ENCODE data around the gene TMEM192.

Gene TMEM192

DNA sequence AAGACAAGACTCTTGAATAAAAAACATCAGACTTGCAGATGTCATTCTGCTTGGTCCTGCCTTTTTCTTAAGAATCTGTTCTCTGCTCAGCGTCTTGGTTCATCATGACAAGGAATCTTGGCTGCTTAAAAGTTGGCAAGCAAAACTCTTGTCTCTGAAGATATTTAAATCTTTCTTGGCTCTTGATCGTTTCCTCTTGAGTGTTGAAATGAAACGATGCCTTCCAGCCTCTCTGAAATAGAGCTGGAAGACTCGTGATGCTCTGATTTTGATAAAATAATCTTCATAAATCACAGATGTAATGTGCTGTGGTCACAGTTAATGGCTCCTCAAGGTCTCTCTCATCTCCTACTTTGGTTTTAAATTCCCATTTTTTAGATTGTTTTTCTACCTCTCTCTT lies 39.9 kb upstream of the TMEM192 start:
- Histone ChIP-seq H3K79me2 (ENCODE audit: insufficient read depth, low read depth) (no peaks in the 10 kb centered on the region), H3K27ac (no peak overlapping the region), H2AFZ (ENCODE audit: low read depth) (no peak overlapping the region), H3K4me3 (IDR thresholded peaks at IDR 0.05; ENCODE audit: insufficient read depth, low read depth, low read length) (no peak overlapping the region), H3K4me2 (no peak overlapping the region), H3K4me1 (ENCODE audit: low read depth, poor library complexity, severe bottlenecking) (no peaks in the 10 kb centered on the region), H3K27me3 (ENCODE audit: insufficient read depth, low read depth) (no peaks in the 10 kb centered on the region), H3K36me3 (ENCODE audit: insufficient read depth) (no peaks in the 10 kb centered on the region), H4K20me1 (ENCODE audit: insufficient read depth) (no peaks in the 10 kb centered on the region), H3K9ac (no peak overlapping the region)
- TF ChIP-seq CTCF (conservative IDR thresholded peaks at IDR 0.05; ENCODE audit: low read depth, low read length) = no peak

DNA sequence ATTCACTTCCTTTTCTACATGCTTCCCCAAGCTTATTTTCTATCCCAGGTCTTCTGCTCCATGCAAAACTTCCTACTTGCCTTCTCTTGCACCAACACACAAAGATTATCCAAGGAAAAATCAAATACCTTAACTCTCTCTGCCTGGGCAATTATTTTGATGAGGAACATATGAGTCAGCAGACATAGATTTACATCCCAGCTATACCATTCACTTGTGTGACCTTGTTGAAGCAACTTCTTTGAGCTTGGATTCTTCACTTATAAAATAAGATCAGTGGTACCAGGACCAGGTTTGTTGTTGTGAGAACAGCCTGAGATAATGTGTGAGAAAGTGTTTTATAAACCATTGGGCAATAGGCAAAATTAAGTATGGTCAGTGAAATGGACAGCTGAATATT lies 39.1 kb upstream of the TMEM192 start:
- no peaks in the 10 kb centered on the region for H3K36me3 ChIP-seq (ENCODE audit: insufficient read depth)
- H3K4me1 ChIP-seq (ENCODE audit: low read depth, poor library complexity, severe bottlenecking) = no peaks in the 10 kb centered on the region

DNA sequence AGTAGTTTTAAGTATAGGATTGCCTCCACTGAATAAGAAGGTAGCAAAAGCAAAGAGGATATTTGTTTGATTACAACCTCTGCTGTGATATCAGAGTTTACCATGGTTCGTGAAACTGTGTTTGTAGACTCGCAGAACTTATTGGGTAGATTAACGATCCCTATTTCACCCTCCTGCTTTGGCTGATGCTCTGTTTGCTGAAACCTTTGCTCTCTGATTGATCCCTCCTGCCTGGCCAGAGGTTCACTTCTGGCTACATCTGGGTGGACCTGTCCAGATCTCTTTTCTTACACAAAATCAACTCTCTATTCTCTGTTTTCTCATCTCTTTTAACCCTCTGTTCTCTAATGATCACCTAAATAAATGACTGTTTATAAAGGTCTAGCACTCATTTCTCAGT lies 37.9 kb upstream of the TMEM192 start:
- Histone ChIP-seq H2AFZ (ENCODE audit: low read depth) (no peak overlapping the region), H3K27me3 (ENCODE audit: insufficient read depth, low read depth) (no peaks in the 10 kb centered on the region), H3K4me2 (no peak overlapping the region), H4K20me1 (ENCODE audit: insufficient read depth) (no peaks in the 10 kb centered on the region), H3K4me1 (ENCODE audit: low read depth, poor library complexity, severe bottlenecking) (no peaks in the 10 kb centered on the region), H3K4me3 (IDR thresholded peaks at IDR 0.05; ENCODE audit: insufficient read depth, low read depth, low read length) (no peak overlapping the region), H3K9ac (no peak overlapping the region), H3K79me2 (ENCODE audit: insufficient read depth, low read depth) (no peaks in the 10 kb centered on the region), H3K36me3 (ENCODE audit: insufficient read depth) (no peaks in the 10 kb centered on the region), H3K27ac (no peak overlapping the region)
- no peak for TF ChIP-seq CTCF (conservative IDR thresholded peaks at IDR 0.05; ENCODE audit: low read depth, low read length)

More for the DNA sequence above, 39.1 kb upstream of the TMEM192 start:
- H3K9ac ChIP-seq = no peak overlapping the region
- no peaks in the 10 kb centered on the region for H3K27me3 ChIP-seq (ENCODE audit: insufficient read depth, low read depth)
- H3K79me2 ChIP-seq (ENCODE audit: insufficient read depth, low read depth) = no peaks in the 10 kb centered on the region
- no peak overlapping the region for H2AFZ ChIP-seq (ENCODE audit: low read depth)
- H3K27ac ChIP-seq = no peak overlapping the region
- TF ChIP-seq CTCF (conservative IDR thresholded peaks at IDR 0.05; ENCODE audit: low read depth, low read length) = no peak
- H4K20me1 ChIP-seq (ENCODE audit: insufficient read depth) = no peaks in the 10 kb centered on the region
- no peak overlapping the region for H3K4me2 ChIP-seq
- no peak overlapping the region for H3K4me3 ChIP-seq (IDR thresholded peaks at IDR 0.05; ENCODE audit: insufficient read depth, low read depth, low read length)

GRCh38 chr4:165138843-165139242 lies 26.2 kb upstream of the TMEM192 start:
- Histone ChIP-seq H3K36me3 (ENCODE audit: insufficient read depth) (no peaks in the 10 kb centered on the region), H3K79me2 (ENCODE audit: insufficient read depth, low read depth) (no peaks in the 10 kb centered on the region), H3K4me2 (no peak overlapping the region), H3K9ac (no peak overlapping the region), H3K4me3 (IDR thresholded peaks at IDR 0.05; ENCODE audit: insufficient read depth, low read depth, low read length) (no peak overlapping the region), H3K4me1 (ENCODE audit: low read depth, poor library complexity, severe bottlenecking) (no peaks in the 10 kb centered on the region), H4K20me1 (ENCODE audit: insufficient read depth) (no peaks in the 10 kb centered on the region), H3K27ac (no peak overlapping the region), H3K27me3 (ENCODE audit: insufficient read depth, low read depth) (no peaks in the 10 kb centered on the region), H2AFZ (ENCODE audit: low read depth) (no peak overlapping the region)
- no peak for TF ChIP-seq CTCF (conservative IDR thresholded peaks at IDR 0.05; ENCODE audit: low read depth, low read length)
